ENCODE data around the gene SOCS7.

- no peak for TF ChIP-seq POLR2A (IDR thresholded peaks at IDR 0.05)
- TF ChIP-seq CTCF (IDR thresholded peaks at IDR 0.05), result no peak
Measured at GRCh38 chr17:38369124-38369886, 17.7 kb downstream of the SOCS7 start.
